Fibroblast of skin of right biceps (primary cell): ENCODE results near the gene SLC37A2.

Source experiments
- DNase-seq: peaks from one replicate; pipeline ENCODE4 v3.0.0-alpha.2; 2013

The SLC37A2 gene

GRCh38 chr11:125071846-125072217 is 8.7 kb downstream of the SLC37A2 start:
- DNase-seq = no peak

DNA sequence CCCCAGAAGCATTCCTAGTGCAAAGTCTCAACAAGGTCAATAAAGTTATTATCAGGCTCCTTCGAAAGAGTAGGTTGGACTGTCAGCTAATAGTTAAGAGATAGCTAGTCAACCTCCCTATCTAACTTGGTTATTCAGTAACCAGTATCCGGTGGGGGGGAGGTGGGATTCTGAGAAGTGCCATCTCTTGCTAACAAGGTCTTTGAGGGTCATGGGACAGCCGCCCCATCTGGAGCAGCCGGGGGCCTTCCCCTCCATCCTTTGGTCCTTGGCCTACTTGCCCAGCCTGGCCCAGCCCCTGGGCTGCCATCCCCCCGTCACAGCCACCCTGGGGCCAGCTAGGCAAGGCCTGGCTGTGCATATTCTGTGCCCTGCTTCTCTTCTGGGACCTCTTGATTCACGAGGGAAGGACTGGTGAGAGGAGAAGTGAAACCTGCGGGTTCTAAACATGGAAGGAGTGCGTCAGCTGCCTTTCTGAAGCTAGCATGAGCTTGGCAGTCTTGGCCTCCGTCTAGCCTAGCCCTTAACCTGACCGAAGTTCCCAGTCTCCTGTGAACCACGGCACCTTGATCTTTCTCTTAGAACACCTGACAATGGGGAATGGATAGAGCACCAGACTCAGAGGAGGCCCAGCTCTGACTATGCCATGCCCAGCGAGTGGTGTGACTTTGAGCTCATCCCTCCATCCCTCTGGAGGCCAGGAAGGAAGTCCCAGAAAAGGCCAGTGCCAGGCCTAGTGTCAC is 9.3 kb downstream of the SLC37A2 start:
- no peak for DNase-seq

- DNase-seq = no peak
These were observed 10.0 kb downstream of the SLC37A2 start for GRCh38 chr11:125072961-125073590.

DNA sequence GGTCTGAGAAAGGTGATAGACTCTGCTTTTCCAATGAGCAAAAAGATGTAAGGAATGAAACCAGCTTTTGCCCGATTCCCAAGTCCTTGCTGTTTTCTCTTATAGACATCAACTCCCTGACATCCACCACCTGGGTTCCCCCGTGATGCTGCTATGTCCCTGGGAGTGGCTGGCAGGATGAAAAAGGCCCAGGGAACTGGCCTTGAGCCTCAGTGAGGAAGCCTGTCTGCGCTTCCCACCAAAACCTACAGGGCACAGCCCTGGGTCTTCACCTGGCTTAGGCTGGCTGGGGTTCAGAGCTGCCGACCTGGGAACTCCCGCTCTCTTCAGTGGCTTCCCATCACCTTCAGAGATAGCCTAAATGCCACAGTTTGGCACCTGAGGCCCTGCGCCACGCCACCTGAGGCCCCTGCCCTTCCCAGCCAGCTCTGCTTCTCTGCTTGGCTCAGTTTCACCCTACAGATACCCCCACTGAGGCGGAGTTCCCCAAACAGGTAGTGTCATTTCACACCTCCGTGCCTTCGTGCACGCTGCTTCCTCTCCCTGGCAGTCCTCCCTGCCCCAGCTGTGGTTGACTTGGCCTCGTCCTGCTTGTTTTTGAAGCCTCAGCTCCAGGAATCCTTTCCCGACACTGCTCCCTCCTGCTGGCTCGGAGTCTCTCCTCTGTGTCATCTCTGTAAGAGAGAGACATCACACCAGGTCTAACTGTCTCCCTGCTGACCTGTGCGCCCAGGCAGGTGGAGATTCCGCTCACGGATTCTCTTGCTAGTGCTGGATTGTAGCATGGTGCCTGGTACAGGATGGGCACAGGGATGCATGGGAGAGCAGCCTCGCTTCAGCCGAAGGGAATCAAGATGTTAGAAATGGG is 10.7 kb downstream of the SLC37A2 start:
- no peak for DNase-seq

DNA sequence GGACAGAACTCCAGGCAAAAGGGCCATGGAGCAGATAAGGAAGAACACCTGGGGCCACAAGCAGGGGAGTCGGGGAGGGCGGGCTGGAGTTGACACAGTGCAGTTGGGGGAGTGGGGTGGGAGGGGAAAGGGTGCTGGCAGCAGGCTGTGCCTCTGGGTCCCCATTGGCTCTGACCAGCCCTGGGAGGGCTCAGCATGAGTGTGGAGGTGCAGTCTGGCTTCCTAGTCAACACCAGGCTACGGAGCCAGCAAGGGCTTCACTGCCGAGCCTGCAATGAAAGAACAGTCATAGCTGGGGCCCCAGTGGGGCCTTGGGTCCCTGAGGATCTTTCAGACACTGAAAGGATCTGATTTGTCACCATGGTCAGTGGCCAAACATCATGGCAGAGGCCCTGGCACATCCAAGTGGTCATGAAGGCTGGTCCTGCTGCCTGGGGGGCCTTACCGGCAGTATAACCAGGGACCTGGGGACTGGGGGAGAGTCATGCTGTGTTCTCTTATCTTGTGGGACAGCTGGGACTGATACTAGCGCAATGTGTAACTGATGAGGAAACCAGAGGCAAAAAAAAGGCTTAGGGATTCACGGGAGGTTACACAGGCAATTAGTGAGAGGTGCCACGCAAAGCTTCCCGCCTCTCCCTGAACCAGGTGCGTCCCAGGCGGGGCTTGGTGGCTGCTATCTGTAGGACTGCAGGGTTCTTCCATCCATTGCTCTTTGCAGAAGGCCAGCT is 11.6 kb downstream of the SLC37A2 start:
- DNase-seq = no peak

- no peak for DNase-seq
These were observed 12.1 kb downstream of the SLC37A2 start for GRCh38 chr11:125075242-125075625.

DNA sequence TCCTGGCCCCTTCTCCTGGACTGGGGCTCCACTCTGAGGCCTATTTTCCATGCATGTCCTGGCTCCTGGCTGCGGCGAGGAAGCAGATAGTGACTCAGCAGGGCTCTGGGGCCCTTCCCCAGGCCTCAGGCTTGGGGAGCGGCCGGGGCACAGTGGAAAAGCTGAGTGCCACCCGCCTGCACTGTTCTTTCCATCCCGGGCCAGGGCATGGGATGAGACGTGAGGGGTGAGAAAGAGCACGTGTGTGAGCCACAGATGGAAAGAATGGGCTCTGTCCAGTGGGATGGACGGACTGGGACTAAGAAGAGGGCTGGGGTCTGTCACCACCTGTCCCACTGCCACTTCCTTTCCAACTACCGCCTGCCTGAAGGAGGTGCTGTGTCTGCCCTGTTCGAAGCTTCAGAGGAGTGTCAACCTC is 12.8 kb downstream of the SLC37A2 start:
- peak; percentile 12 for DNase-seq

GRCh38 chr11:125076378-125076945 is 13.4 kb downstream of the SLC37A2 start:
- DNase-seq = no peak

GRCh38 chr11:125078016-125078415 is 14.9 kb downstream of the SLC37A2 start:
- DNase-seq = no peak

DNA sequence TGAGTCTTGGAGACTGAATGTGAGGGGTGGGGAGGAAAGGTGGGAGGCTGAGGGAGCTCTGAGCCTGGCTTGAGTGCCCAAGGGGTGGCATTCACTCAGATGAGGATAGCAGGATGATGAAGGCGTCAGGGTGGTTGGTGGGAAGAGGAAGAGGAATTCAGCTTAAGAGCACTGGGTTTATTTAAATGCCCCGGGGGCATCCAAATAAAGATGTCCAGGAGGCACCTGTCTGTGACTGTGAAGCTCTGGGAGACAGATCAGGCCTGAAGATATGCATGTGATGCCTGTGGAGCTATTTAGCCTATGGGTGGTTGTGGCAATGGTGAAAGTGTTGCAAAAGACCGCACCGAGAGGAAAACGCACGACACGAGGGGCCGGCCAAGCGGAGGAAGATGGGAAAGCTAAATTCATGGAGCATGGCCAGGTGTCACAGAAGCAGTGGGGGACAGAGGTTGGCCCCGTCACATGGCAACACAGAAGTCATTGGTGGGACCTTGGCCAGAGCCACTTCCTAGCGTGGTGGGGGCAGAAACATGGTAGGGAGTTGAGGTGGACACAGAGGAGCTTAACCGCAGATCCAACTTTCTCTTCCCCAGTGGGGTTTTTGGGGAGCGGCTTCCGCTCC is 15.5 kb downstream of the SLC37A2 start:
- DNase-seq = no peak

DNA sequence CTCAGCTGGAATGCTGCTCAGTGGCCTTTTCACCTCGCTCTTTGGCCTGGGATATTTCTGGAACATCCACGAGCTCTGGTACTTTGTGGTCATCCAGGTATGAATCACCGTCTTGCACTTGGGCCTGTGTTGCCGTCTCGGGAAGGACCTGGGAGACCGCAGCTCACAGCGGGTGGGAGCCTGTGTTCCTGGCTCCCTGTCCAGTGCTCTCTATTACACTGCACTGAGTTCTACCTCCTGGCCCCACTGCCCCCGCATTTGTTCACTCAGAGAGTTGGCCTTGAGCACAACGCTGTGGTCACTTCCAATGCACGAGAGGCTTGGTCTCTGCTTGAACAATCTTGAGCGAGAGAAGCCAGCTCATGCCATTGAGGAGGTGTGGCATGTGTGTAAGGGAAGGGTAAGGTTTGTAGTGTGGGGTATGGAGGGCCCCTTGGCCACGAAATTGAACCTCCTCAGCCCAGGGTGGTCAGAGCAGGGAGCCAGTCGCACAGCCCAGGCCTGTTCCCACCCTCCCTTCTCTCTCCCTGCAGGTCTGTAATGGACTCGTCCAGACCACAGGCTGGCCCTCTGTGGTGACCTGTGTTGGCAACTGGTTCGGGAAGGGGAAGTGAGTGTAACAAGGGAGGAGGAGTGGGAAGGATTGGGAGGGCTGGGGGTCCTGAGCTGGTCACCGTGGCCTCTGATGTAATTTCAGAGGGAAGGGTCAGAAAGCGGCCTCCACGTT is 16.2 kb downstream of the SLC37A2 start:
- no peak for DNase-seq

GRCh38 chr11:125079878-125080530 is 16.9 kb downstream of the SLC37A2 start:
- no peak for DNase-seq

GRCh38 chr11:125080531-125080911 is 17.4 kb downstream of the SLC37A2 start:
- DNase-seq = no peak

GRCh38 chr11:125081098-125081798 is 18.1 kb downstream of the SLC37A2 start:
- DNase-seq = no peak

- DNase-seq = no peak
These were observed 18.9 kb downstream of the SLC37A2 start for GRCh38 chr11:125082040-125082439.

DNA sequence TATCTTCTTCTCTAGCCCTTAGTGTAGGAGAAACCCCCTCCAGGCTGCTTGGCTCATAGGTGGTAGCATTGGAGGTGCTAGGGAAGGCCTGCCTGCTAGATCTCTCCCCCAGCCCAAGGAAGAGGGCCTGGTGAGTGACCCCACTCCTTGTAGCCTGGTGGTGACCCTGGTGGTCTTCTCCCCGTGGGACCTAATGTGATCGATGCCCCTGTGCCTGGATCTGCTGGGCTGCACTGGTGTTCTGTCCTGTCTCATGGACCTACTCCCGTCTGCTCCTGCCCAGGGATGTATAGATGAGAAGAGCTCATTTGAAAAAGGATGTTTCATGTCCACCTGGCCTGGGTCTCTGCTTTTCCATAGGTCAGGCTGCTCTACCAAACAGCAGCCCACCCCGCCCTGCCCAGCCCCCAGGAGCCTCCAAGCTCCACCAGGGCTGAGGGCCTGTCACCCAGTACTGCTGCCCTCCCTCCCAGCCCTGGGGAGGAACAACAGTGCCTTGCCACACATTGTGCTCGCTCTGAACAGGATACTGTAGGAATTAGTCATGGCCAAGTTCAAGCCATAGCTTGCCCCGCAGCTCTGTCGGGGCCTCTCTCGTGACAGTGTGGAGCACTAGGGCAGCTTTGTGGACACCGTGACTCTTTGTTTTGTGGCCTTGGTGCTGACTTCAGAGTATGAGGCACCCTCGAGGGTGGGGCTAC is 19.7 kb downstream of the SLC37A2 start:
- DNase-seq = peak; percentile 54

- no peak for DNase-seq
These were observed 20.4 kb downstream of the SLC37A2 start for GRCh38 chr11:125083312-125084056.

- DNase-seq = no peak
These were observed 20.9 kb downstream of the SLC37A2 start for GRCh38 chr11:125084057-125084416.

DNA sequence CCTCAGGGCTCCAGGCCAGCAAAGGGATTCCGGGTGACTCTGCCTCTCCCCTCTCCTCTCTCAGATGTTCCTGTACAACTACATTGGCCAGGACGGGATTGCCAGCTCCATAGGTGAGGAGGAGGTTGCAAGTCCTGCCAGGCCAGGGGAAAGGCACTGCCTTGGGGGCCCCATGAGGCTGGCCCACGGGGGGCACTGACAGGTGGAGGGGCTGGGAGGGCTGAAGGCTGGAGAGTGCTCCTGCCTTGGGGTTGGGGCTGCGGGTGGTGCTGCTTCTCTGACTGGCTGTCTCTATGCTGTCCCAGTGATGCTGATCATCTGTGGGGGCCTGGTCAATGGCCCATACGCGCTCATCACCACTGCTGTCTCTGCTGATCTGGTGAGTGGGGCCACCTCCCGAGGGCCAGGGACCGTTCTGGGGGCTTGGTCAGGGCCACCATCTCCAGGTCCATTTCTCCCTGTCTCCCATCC is 21.7 kb downstream of the SLC37A2 start:
- DNase-seq = no peak
